H4 (cell line): ENCODE results near the gene OR4S2. TPM values are rescaled to one million over a fixed set of nuclear protein-coding genes. Genes with fewer than 3 reads are reported as not detected.

Source experiments
- DNase-seq: peaks from one replicate; pipeline ENCODE4 v3.0.0-alpha.2; 2015; ENCODE audit warnings: low spot score
- total RNA-seq: library from RNA; depleted of rRNA; stranded (reverse); fragments of >200 nt; shearing (Covaris generic); gene quantifications from 2 replicates; pipeline ENCODE4 v1.2.3, GENCODE V29; 2014; rRNA removed

OR4S2 gene
- total RNA-seq: not detected in 2 replicates

DNA sequence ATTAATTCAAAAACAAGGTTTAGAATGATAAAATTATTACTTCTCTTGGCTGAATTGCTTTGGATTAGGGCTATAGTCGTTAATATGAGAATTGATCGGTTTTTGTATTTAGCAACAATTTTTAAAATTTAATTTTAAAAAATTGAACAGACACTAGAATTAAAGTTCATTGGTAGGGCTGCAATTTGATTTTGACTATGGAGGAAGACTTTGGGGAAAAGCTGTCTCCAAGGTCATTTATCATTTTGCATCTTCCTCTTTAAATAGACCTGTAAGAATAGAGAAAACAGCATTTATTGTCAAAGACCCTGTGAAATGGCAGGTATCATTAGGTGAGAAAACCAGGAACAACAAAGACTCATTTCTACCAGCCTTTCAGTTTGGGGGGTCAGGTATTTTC, at the start of gene OR4S2:
Gene OR4S2 (plus strand): TSS at position 301 of the 400 bp plus-strand sequence. CDS start 2,577 bp downstream, outside the sequence.
- no peak for DNase-seq

- DNase-seq: no peak
Measured at GRCh38 chr11:55607545-55607944, 40.6 kb upstream of the OR4S2 start, which contains the start of gene OR4C11. TSS of gene OR4C11 (minus strand) at chr11:55607645. CDS start at chr11:55604373, 3,272 bp downstream.

DNA sequence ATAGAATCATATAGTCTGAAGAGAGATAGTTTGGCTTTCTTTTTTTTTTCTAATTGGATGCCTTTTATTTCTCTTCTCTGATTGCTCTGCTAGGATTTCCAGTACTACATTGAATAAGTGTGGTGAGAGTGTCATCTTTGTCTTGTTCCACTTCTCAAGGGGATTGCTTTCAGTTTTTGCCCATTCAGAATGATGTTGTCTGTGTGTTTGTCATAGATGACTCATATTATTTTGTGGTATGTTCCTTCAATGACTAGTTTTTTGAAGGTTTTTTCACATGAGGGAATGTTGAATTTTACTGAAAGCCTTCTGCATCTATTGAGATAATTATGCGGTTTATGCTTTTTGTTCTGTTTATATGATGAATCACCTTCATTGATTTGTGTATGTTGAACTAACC, 23.6 kb upstream of the OR4S2 start:
- DNase-seq: no peak

- no peak for DNase-seq
Measured at GRCh38 chr11:55634813-55635212, 13.3 kb upstream of the OR4S2 start, which contains the start of gene OR4P4. TSS of gene OR4P4 (plus strand) at chr11:55635113.

GRCh38 chr11:55652560-55652959, 4.4 kb downstream of the OR4S2 start:
- DNase-seq: no peak

DNA sequence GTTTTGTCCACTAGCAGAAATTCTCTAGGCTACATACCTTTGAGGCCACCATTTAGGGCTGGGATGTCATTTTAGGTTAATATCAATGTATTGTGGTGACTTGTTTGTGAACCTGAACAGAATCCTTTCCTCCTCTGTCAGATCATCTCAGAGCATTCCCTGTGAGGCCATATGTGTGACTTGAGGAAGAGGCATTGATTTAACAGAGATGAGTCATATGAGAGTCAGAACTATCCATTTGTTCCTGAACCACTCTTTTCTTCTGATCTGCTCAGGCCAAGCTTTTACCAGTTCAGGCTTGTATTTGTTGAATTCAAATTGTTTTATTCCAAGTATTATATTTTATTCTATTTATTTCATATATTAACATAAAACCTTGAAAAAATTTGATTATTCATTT, 7.0 kb downstream of the OR4S2 start:
- no peak for DNase-seq

- DNase-seq: peak; percentile 14
Measured at GRCh38 chr11:55658031-55658573, 10.0 kb downstream of the OR4S2 start.

GRCh38 chr11:55658608-55659007, 10.5 kb downstream of the OR4S2 start:
- DNase-seq: no peak

GRCh38 chr11:55661901-55662300, 13.8 kb downstream of the OR4S2 start, which contains the start of gene OR4C6:
TSS of gene OR4C6 (plus strand) at chr11:55662201. CDS start at chr11:55665167, 2,966 bp downstream.
- DNase-seq: no peak

DNA sequence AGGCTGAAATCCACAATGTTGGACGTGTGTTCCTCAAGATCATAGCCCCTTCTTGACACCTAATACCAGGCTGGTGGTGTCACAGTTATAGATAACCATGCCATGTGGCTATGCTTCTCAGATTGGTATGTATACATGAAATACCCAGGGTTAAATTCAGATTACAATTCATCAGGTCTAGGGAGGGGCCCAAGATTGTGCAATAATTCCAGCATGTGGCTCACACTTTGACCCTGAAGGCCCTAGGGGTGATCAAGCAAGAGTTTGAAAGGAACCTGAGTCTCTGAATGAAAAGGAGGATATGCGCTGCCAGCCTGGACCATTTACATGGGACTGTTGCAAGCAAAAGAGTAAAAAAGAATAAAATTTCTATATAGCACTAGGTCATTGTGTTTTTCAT, 21.2 kb downstream of the OR4S2 start:
- DNase-seq: no peak

DNA sequence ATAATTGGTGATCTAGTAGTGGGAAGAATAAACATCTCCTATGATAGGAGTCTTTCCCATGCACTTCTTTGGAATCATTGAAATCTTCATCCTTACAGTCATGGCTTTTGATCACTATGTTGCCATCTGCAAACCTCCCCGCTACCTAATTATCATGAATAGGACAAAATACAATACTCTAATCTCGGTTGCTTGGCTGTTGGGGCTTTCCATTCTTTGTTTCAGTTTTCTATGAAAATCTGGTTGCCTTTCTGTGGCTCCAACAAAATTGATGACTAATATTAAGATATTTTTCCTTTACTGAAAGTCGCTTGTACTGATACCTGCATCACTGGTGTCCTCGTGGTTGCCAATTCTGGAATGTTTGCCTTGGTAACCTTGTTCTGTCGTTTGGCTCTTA, 25.7 kb downstream of the OR4S2 start:
- DNase-seq: no peak

DNA sequence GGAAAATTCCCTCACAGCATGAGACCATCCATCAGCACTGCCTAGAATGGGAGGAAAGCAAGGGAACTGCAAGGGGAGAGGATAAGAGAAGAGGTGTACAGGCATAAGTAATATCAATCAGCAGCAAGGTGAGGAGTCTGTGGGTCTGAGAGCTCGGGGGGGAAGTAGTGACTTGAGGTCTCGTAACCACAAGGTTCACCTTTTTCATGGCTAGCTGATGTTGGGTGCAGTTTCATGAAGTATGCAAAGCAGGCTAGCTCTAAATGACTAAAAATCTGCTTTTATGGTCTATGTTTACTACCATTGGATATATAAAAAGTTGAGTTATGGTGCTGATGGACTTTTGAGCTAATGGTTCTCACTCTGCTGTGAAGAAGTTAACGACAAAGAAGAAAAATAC, 49.7 kb downstream of the OR4S2 start:
- no peak for DNase-seq

DNA sequence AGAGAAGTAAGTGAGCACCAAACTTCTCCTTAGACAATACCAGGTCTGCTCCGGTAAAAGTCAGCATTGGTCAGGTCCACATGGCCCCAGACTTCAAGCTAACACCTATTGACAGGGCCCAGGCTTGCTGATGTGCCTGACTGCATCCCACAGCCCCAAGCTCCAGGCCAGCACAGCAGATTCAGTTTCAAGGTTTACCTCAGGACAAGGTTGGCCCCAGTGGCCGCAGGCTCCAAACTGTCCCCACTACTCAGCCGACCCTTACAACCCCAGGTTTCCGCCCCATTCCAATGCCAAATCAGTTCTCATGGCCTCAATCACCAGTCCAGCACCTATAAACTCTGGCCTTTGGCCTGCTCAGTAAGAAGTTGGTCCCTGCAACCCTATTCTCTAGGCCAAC, 53.3 kb downstream of the OR4S2 start:
- no peak for DNase-seq

Other genes starting within 250 kb of the OR4S2 start
- gene OR4C15, start 93.9 kb upstream of the OR4S2 start, total RNA-seq: not detected in 2 replicates
- not detected in 2 replicates for gene OR4C16, start 76.2 kb upstream of the OR4S2 start, total RNA-seq
- gene OR4C11, start 40.7 kb upstream of the OR4S2 start, total RNA-seq: not detected in 2 replicates
- not detected in 2 replicates for gene OR4P4, start 13.2 kb upstream of the OR4S2 start, total RNA-seq
- 0.21 TPM in 1 of 2 replicates, not detected in the other for gene OR4C6, start 13.9 kb downstream of the OR4S2 start, total RNA-seq
- gene OR5D13, start 125.1 kb downstream of the OR4S2 start, total RNA-seq: not detected in 2 replicates
- gene OR5D14, start 147.2 kb downstream of the OR4S2 start, total RNA-seq: not detected in 2 replicates
- not detected in 2 replicates for gene OR5L1, start 163.0 kb downstream of the OR4S2 start, total RNA-seq
- not detected in 2 replicates for gene OR5D18, start 171.3 kb downstream of the OR4S2 start, total RNA-seq
- gene OR5L2, start 178.9 kb downstream of the OR4S2 start, total RNA-seq: not detected in 2 replicates
- gene OR5D16, start 190.4 kb downstream of the OR4S2 start, total RNA-seq: not detected in 2 replicates
- not detected in 2 replicates for gene TRIM51, start 235.0 kb downstream of the OR4S2 start, total RNA-seq